Measurements from ENCODE around the gene FOCAD. TPM values are rescaled to one million over a fixed set of nuclear protein-coding genes. Genes with fewer than 3 reads are reported as not detected.

FOCAD gene
- total and polyA plus RNA-seq, 2 donors (not counting 1 experiment from before 2014, with no cell fraction given), result 4.0 to 10.1 TPM

- no peaks in the 10 kb centered on the region for H3K9me3 Mint-ChIP-seq (ENCODE audit: insufficient read depth)
- no peak for TF ChIP-seq EZH2 (IDR thresholded peaks at IDR 0.05; ENCODE audit: borderline replicate concordance, insufficient read depth, low read depth, low read length, poor library complexity, severe bottlenecking)
- no peak for TF ChIP-seq CTCF (IDR thresholded peaks at IDR 0.05)
- H3K79me2 ChIP-seq (ENCODE audit: control insufficient read depth, insufficient read depth, low read length), result peaks cover 8% of the 10 kb centered on the region
- H3K27me3 ChIP-seq (replicated peaks in 1 of 4; ENCODE audit: control extremely low read depth in 1 of 4, control insufficient read depth in 3 of 4, insufficient read depth in 4 of 4, low read length in 3 of 4), result no peaks in the 10 kb centered on the region
- no peak overlapping the region for H3K4me3 Mint-ChIP-seq
- no peak overlapping the region for H3K27ac ChIP-seq (ENCODE audit: low read length in 2 of 2)
- WGBS (ENCODE audit: insufficient coverage), result 100% methylated on average over 4 of the region's 4 CpGs
- no peaks in the 10 kb centered on the region for H3K9me3 ChIP-seq (ENCODE audit: control extremely low read depth in 1 of 3, control insufficient read depth in 2 of 3, insufficient read depth in 1 of 3, low read length in 2 of 3)
- no peaks in the 10 kb centered on the region for H4K20me1 ChIP-seq (ENCODE audit: control insufficient read depth, insufficient read depth, low read length, poor library complexity, severe bottlenecking)
- no peaks in the 10 kb centered on the region for H3K4me1 Mint-ChIP-seq
- no peaks in the 10 kb centered on the region for H3K27me3 Mint-ChIP-seq
- no peaks in the 10 kb centered on the region for H3K4me1 ChIP-seq (ENCODE audit: control insufficient read depth in 2 of 2, insufficient read depth in 2 of 2, low read length in 2 of 2)
- ATAC-seq (ENCODE audit: low read depth) (no peak), DNase-seq (no peak)
- H3K9ac ChIP-seq (ENCODE audit: low read length), result no peak overlapping the region
- no peak overlapping the region for H2AFZ ChIP-seq (ENCODE audit: insufficient read depth, low read depth, low read length, poor library complexity, severe bottlenecking)
- H3K36me3 ChIP-seq (replicated peaks in 1 of 2; ENCODE audit: control extremely low read depth in 1 of 2, control insufficient read depth in 1 of 2, extremely low read depth in 1 of 2, insufficient read depth in 2 of 2, low read length in 1 of 2), result no peaks in the 10 kb centered on the region
- H3K4me2 ChIP-seq (replicated peaks; ENCODE audit: low read depth, low read length, poor library complexity, severe bottlenecking), result no peak overlapping the region
- H3K27ac Mint-ChIP-seq, result no peak overlapping the region
- ChIA-PET CTCF (no interaction called here), POLR2A (no interaction called here)
- intact Hi-C loops (cut with micrococcal nuclease), result no loop called here
- no peak overlapping the region for H3K4me3 ChIP-seq (ENCODE audit: control extremely low read depth in 1 of 5, extremely low read depth in 1 of 5, insufficient read depth in 1 of 5, low read depth in 2 of 5, low read length in 4 of 5)
These were observed 9.0 kb downstream of the FOCAD start for GRCh38 chr9:20693068-20693467.

GRCh38 chr9:20694248-20694647, 10.2 kb downstream of the FOCAD start:
- ChIA-PET POLR2A (no interaction called here), CTCF (no interaction called here)

More at GRCh38 chr9:20694248-20694647, 10.2 kb downstream of the FOCAD start:
- H3K9me3 ChIP-seq (ENCODE audit: control extremely low read depth in 1 of 3, control insufficient read depth in 2 of 3, insufficient read depth in 1 of 3, low read length in 2 of 3), result no peaks in the 10 kb centered on the region
- no peak overlapping the region for H3K4me2 ChIP-seq (replicated peaks; ENCODE audit: low read depth, low read length, poor library complexity, severe bottlenecking)
- TF ChIP-seq CTCF (IDR thresholded peaks at IDR 0.05), result no peak
- no peak for TF ChIP-seq EZH2 (IDR thresholded peaks at IDR 0.05; ENCODE audit: borderline replicate concordance, insufficient read depth, low read depth, low read length, poor library complexity, severe bottlenecking)
- no peak overlapping the region for H2AFZ ChIP-seq (ENCODE audit: insufficient read depth, low read depth, low read length, poor library complexity, severe bottlenecking)
- no peaks in the 10 kb centered on the region for H4K20me1 ChIP-seq (ENCODE audit: control insufficient read depth, insufficient read depth, low read length, poor library complexity, severe bottlenecking)
- Mint-ChIP-seq H3K27me3 (no peaks in the 10 kb centered on the region), H3K4me1 (no peaks in the 10 kb centered on the region), H3K4me3 (no peak overlapping the region), H3K9me3 (ENCODE audit: insufficient read depth) (no peaks in the 10 kb centered on the region), H3K27ac (no peak overlapping the region)
- intact Hi-C loops (cut with micrococcal nuclease), result no loop called here
- H3K4me3 ChIP-seq (ENCODE audit: control extremely low read depth in 1 of 5, extremely low read depth in 1 of 5, insufficient read depth in 1 of 5, low read depth in 2 of 5, low read length in 4 of 5), result no peak overlapping the region
- H3K9ac ChIP-seq (ENCODE audit: low read length), result no peak overlapping the region
- H3K4me1 ChIP-seq (ENCODE audit: control insufficient read depth in 2 of 2, insufficient read depth in 2 of 2, low read length in 2 of 2), result no peaks in the 10 kb centered on the region
- H3K36me3 ChIP-seq (replicated peaks in 1 of 2; ENCODE audit: control extremely low read depth in 1 of 2, control insufficient read depth in 1 of 2, extremely low read depth in 1 of 2, insufficient read depth in 2 of 2, low read length in 1 of 2), result no peaks in the 10 kb centered on the region
- ATAC-seq (ENCODE audit: low read depth) (no peak), DNase-seq (no peak)
- no peak overlapping the region for H3K27ac ChIP-seq (ENCODE audit: low read length in 2 of 2)
- H3K27me3 ChIP-seq (replicated peaks in 1 of 4; ENCODE audit: control extremely low read depth in 1 of 4, control insufficient read depth in 3 of 4, insufficient read depth in 4 of 4, low read length in 3 of 4), result no peaks in the 10 kb centered on the region
- peaks cover 8% of the 10 kb centered on the region for H3K79me2 ChIP-seq (ENCODE audit: control insufficient read depth, insufficient read depth, low read length)
